ENCODE data around the gene KIF26B.

Gene KIF26B

GRCh38 chr1:245133995-245134715 lies 20.6 kb upstream of the KIF26B start:
- DNase-seq, result no peak

- no peak for DNase-seq
These were observed 12.5 kb upstream of the KIF26B start for GRCh38 chr1:245142171-245142798.

GRCh38 chr1:245142976-245143375 lies 11.8 kb upstream of the KIF26B start:
- DNase-seq, result no peak

- DNase-seq, result no peak
These were observed 10.9 kb upstream of the KIF26B start for GRCh38 chr1:245143849-245144248.

GRCh38 chr1:245148069-245148468 lies 6.7 kb upstream of the KIF26B start:
- no peak for DNase-seq

- no peak for DNase-seq
These were observed 5.9 kb upstream of the KIF26B start for GRCh38 chr1:245148861-245149260.

- peak; percentile 54 to 57 for DNase-seq
These were observed 1.7 kb upstream of the KIF26B start for GRCh38 chr1:245153081-245153551.

- no peak for DNase-seq
These were observed 995 bp upstream of the KIF26B start for GRCh38 chr1:245153552-245154428.

- DNase-seq, result no peak
These were observed 671 bp downstream of the KIF26B start for GRCh38 chr1:245155272-245156040.

- DNase-seq, result peak; percentile 59 to 69
These were observed 1.4 kb downstream of the KIF26B start for GRCh38 chr1:245156041-245156735.

- DNase-seq, result no peak
These were observed 2.1 kb downstream of the KIF26B start for GRCh38 chr1:245156736-245157505.

GRCh38 chr1:245158913-245159312 lies 4.1 kb downstream of the KIF26B start:
- DNase-seq, result no peak

GRCh38 chr1:245160288-245160687 lies 5.5 kb downstream of the KIF26B start:
- no peak for DNase-seq

GRCh38 chr1:245160741-245161400 lies 6.1 kb downstream of the KIF26B start:
- DNase-seq, result no peak

- DNase-seq, result no peak
These were observed 7.1 kb downstream of the KIF26B start for GRCh38 chr1:245161866-245162265.

GRCh38 chr1:245166471-245166885 lies 11.7 kb downstream of the KIF26B start:
- no peak for DNase-seq

- DNase-seq, result no peak
These were observed 13.3 kb downstream of the KIF26B start for GRCh38 chr1:245168086-245168485.

- DNase-seq, result no peak
These were observed 14.1 kb downstream of the KIF26B start for GRCh38 chr1:245168906-245169305.

GRCh38 chr1:245169376-245169775 lies 14.6 kb downstream of the KIF26B start:
- DNase-seq, result no peak

- DNase-seq, result no peak
These were observed 17.2 kb downstream of the KIF26B start for GRCh38 chr1:245172026-245172425.

- no peak for DNase-seq
These were observed 18.0 kb downstream of the KIF26B start for GRCh38 chr1:245172829-245173228.

Data from activated CD4-positive, alpha-beta T cell treated with anti-CD3 and anti-CD28 coated beads, Interleukin-2, amount 50 U/mL, for 4 hours (primary cell).